ENCODE data around the gene PTPRT. TPM values are rescaled to one million over a fixed set of nuclear protein-coding genes. Genes with fewer than 3 reads are reported as not detected.

PTPRT gene
- total RNA-seq, 2 experiments from 2014 or later, result not detected

DNA sequence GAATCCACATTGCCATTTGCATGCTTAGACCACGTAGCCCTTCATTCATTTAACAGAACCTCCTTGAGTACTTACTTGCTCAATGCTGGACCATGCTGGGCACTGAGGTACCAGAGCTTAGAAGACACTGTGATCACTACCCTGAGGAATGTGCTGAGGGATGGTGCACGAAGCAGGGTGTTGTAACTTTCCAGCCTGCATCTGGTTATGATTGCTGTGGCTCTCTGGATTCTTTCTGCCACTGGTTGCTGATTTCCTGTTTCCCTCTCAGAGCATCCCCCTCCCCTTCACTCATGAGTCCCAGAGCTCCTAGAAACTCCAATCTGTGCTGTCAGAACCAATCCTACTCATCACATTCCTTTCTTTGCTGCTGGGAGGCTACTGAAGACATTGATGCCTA is 537.4 kb downstream of the PTPRT start:
- ATAC-seq (no peak), DNase-seq (no peak)
- no peaks in the 10 kb centered on the region for H3K27me3 Mint-ChIP-seq
- intact Hi-C loops (cut with micrococcal nuclease), result no loop called here
- no peaks in the 10 kb centered on the region for H3K9me3 Mint-ChIP-seq
- TF ChIP-seq, protein P1, sequence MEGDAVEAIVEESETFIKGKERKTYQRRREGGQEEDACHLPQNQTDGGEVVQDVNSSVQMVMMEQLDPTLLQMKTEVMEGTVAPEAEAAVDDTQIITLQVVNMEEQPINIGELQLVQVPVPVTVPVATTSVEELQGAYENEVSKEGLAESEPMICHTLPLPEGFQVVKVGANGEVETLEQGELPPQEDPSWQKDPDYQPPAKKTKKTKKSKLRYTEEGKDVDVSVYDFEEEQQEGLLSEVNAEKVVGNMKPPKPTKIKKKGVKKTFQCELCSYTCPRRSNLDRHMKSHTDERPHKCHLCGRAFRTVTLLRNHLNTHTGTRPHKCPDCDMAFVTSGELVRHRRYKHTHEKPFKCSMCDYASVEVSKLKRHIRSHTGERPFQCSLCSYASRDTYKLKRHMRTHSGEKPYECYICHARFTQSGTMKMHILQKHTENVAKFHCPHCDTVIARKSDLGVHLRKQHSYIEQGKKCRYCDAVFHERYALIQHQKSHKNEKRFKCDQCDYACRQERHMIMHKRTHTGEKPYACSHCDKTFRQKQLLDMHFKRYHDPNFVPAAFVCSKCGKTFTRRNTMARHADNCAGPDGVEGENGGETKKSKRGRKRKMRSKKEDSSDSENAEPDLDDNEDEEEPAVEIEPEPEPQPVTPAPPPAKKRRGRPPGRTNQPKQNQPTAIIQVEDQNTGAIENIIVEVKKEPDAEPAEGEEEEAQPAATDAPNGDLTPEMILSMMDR (IDR thresholded peaks at IDR 0.05), result no peak
- ChIA-PET CTCF (no interaction called here), POLR2A (no interaction called here)
- H3K4me1 Mint-ChIP-seq (ENCODE audit: low read depth), result no peaks in the 10 kb centered on the region
- H3K27ac Mint-ChIP-seq, result no peak overlapping the region
- H3K36me3 Mint-ChIP-seq (ENCODE audit: low read depth), result no peaks in the 10 kb centered on the region
- no peak overlapping the region for H3K4me3 Mint-ChIP-seq

DNA sequence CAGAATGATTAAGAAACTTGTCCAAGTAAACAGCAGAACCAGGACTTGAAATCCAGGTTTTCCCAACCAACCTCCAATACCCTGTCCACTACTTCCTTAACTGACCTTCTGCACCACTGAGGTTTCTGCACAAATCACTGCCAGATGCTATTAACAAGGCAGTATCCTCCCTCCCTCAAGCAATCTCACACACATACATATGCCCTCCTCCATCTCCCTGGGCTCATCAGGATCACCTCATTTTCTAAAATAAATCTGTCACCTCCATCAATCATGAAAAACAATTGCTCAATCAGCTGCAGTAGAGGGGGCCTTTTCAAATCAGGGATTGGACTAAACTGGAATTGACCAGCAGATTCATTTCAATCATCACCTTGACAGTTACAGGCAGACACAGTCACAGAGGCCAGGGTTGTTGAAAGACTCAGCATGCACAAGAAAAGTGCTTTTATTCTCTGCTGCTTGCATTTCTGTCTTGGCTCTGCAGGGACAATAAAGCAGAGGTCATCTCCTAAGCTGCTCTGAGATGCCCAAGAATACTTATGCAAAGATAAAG is 539.4 kb downstream of the PTPRT start:
- Mint-ChIP-seq H3K27me3 (no peaks in the 10 kb centered on the region), H3K9me3 (no peaks in the 10 kb centered on the region), H3K4me1 (ENCODE audit: low read depth) (no peaks in the 10 kb centered on the region), H3K4me3 (no peak overlapping the region), H3K27ac (no peak overlapping the region), H3K36me3 (ENCODE audit: low read depth) (no peaks in the 10 kb centered on the region)
- TF ChIP-seq, protein P1 (IDR thresholded peaks at IDR 0.05), result no peak
- intact Hi-C loops (cut with micrococcal nuclease), result no loop called here
- ChIA-PET CTCF (no interaction called here), POLR2A (no interaction called here)
- ATAC-seq (no peak), DNase-seq (no peak)

DNA sequence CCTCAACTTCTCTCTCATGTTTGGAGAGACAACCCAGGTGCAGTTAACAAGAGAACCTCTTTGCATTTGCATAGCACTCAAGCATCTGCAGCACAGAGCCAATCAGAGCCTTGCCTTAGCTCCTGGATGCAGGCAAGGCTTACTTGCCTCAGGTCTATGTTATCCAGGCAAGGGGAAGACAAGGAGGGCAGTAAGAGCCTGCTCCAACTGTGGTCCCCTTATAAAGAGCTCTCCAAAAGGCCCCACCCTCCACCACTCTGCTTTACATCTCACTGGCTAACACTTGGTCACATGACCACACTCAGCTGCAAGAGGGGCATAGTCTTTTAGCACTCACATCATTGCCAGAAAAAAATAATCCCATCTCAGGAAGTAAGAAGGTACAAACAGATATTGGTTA is 540.0 kb downstream of the PTPRT start:
- no peaks in the 10 kb centered on the region for H3K36me3 Mint-ChIP-seq (ENCODE audit: low read depth)
- intact Hi-C loops (cut with micrococcal nuclease), result no loop called here

DNA sequence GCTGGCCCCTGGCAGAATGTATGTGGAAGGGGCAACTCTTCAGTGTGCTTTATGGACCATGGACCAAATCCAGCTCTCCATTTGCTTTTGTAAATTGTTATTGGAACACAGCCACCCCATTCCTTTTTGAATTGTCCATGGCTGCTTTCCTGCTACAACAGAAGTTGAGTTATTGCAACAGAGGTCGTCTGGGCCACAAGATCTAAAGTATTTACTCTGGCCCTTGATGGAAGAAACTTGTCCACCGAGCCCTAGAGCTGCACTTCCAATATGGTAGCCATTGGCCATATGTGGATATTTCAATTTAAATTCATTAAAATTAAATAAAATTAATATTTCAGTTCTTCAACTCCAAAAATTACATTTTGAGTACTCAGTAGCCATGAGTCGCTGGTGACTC is 543.5 kb downstream of the PTPRT start:
- ATAC-seq, result no peak
- intact Hi-C loops (cut with micrococcal nuclease), result no loop called here
- Mint-ChIP-seq H3K27me3 (no peaks in the 10 kb centered on the region), H3K36me3 (ENCODE audit: low read depth) (no peaks in the 10 kb centered on the region), H3K9me3 (no peaks in the 10 kb centered on the region), H3K4me3 (no peak overlapping the region), H3K4me1 (ENCODE audit: low read depth) (no peaks in the 10 kb centered on the region), H3K27ac (no peak overlapping the region)
- ChIA-PET CTCF (no interaction called here), POLR2A (no interaction called here)
- TF ChIP-seq, protein P1 (IDR thresholded peaks at IDR 0.05), result no peak
- DNase-seq, result no peak

More for the DNA sequence above, 540.0 kb downstream of the PTPRT start:
- DNase-seq (no peak), ATAC-seq (no peak)
- POLR2A ChIA-PET, result no interaction called here
- Mint-ChIP-seq H3K27me3 (no peaks in the 10 kb centered on the region), H3K27ac (no peak overlapping the region), H3K9me3 (no peaks in the 10 kb centered on the region), H3K4me3 (no peak overlapping the region), H3K4me1 (ENCODE audit: low read depth) (no peaks in the 10 kb centered on the region)
- TF ChIP-seq, protein P1 (IDR thresholded peaks at IDR 0.05), result no peak
- CTCF ChIA-PET, result no interaction called here

DNA sequence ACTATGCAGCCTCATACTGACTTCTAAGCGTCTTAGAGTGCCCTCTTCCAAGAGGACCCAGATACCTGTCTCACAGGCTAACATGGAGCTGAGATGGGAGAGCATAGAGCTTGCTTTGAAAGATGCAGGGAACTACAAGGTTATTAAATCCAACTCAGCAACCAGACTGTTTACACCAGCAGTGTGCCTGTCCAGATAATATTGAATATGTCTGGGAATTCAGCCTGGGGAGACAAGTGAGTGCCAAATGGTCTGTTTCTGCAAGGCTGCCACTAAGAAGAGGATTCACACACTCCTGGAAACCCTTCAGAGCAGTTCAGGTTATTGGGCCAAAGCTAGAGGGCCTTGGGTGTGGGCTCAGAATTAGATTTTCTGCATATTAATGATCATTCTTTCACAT is 547.8 kb downstream of the PTPRT start:
- Mint-ChIP-seq H3K9me3 (no peaks in the 10 kb centered on the region), H3K27me3 (no peaks in the 10 kb centered on the region), H3K4me3 (no peak overlapping the region), H3K4me1 (ENCODE audit: low read depth) (no peaks in the 10 kb centered on the region), H3K36me3 (ENCODE audit: low read depth) (no peaks in the 10 kb centered on the region), H3K27ac (no peak overlapping the region)
- DNase-seq (no peak), ATAC-seq (no peak)
- ChIA-PET POLR2A (no interaction called here), CTCF (no interaction called here)
- intact Hi-C loops (cut with micrococcal nuclease), result no loop called here
- TF ChIP-seq, protein P1 (IDR thresholded peaks at IDR 0.05), result no peak

Data from activated CD8-positive, alpha-beta T cell treated with anti-CD3 and anti-CD28 coated beads for 36 hours (primary cell).